Panc1 (cell line): ENCODE data around the gene ATP13A4.

Experiments
- CTCF ChIP-seq: fragments of 450-650 bp; IDR thresholded peaks from 2 replicates; pipeline ENCODE4 v1.5.1; 2017; ENCODE audit warnings: mild to moderate bottlenecking
- POLR2AphosphoS5 ChIP-seq: IDR thresholded peaks from 2 replicates; pipeline ENCODE4 v1.6.1; 2012; ENCODE audit warnings: mild to moderate bottlenecking, low read depth, low read length, moderate library complexity
- REST ChIP-seq, 2 experiments: IDR thresholded peaks; 2 replicates each; pipeline ENCODE4 v1.6.1; 2011 to 2012; ENCODE audit warnings: low read depth in 2 of 2, control low read depth in 1 of 2, low read length in 1 of 2, mild to moderate bottlenecking in 1 of 2, moderate library complexity in 1 of 2; ENCODE audit not compliant: insufficient read depth in 1 of 2
- SIN3A ChIP-seq: IDR thresholded peaks from 2 replicates; pipeline ENCODE4 v1.6.1; 2012; ENCODE audit warnings: low read depth, mild to moderate bottlenecking, low read length, moderate library complexity, borderline replicate concordance; ENCODE audit not compliant: insufficient read depth
- TCF7L2 ChIP-seq: IDR thresholded peaks from 2 replicates; pipeline ENCODE4 v1.6.1; 2011; ENCODE audit warnings: mild to moderate bottlenecking, low read depth, low read length, inconsistent platforms

- no peak for TF ChIP-seq CTCF
- TF ChIP-seq POLR2AphosphoS5 = no peak
- no peak for TF ChIP-seq TCF7L2
- TF ChIP-seq SIN3A = no peak
- TF ChIP-seq REST (IDR thresholded peaks at IDR 0.05; ENCODE audit: insufficient read depth in 1 of 2, low read depth in 2 of 2, low read length in 1 of 2) = no peak
These were observed 84.0 kb downstream of the ATP13A4 start for GRCh38 chr3:193470710-193471109.
